Left ventricle myocardium inferior (tissue), 1 donor: ENCODE data around the gene CYTIP. TPM values are rescaled to one million over a fixed set of nuclear protein-coding genes. Genes with fewer than 3 reads are reported as not detected.
"Not testable (repeated sequence)": the region's sequence is repeated elsewhere in the genome, so short reads cannot be mapped to it uniquely, and the experiment has no call there.

Source experiments
- DNase-seq: peaks from one replicate; pipeline ENCODE4 v3.0.0-alpha.2; 2020
- H3K27ac ChIP-seq: fragments of 200-600 bp; replicated peaks from 2 replicates; pipeline ENCODE4 v1.8.0; 2021
- H3K27me3 ChIP-seq: fragments of 200-600 bp; 2 replicates; pipeline ENCODE4 v1.8.0; 2021; ENCODE audit warnings: low read depth
- H3K36me3 ChIP-seq: fragments of 200-600 bp; 2 replicates; pipeline ENCODE4 v1.8.0; 2021
- H3K4me1 ChIP-seq: fragments of 200-600 bp; 2 replicates; pipeline ENCODE4 v1.8.0; 2021
- H3K4me3 ChIP-seq: fragments of 200-600 bp; 2 replicates; pipeline ENCODE4 v1.8.0; 2021; ENCODE audit warnings: mild to moderate bottlenecking, moderate library complexity
- H3K9me3 ChIP-seq: fragments of 200-600 bp; replicated peaks from 2 replicates; pipeline ENCODE4 v1.8.0; 2021
- intact Hi-C: fragments of 100-400 bp; cut with micrococcal nuclease; formaldehyde crosslinking; loops from one replicate; pipeline ENCODE4 v1.11.0; 2022
- total RNA-seq: library from RNA; stranded (reverse); fragmentation: NEBNext Ultra II Directional; extraction: Animal tissue kit (Norgen Biotek cat#: 25700); gene quantifications from one replicate; pipeline ENCODE4 v1.2.1, GENCODE V29; 2021
- TF ChIP-seq, protein P1 (sequence below): fragments of 200-600 bp; IDR thresholded peaks from 2 replicates; pipeline ENCODE4 v1.8.0; 2021; ENCODE audit warnings: antibody characterized with exemption, mild to moderate bottlenecking, borderline replicate concordance
- donor health status: DM: no; HTN: yes; CAD: no; lungs with severe emphysema.

CYTIP gene
- total RNA-seq, 1 donor from 2014 or later: 0.82 TPM

DNA sequence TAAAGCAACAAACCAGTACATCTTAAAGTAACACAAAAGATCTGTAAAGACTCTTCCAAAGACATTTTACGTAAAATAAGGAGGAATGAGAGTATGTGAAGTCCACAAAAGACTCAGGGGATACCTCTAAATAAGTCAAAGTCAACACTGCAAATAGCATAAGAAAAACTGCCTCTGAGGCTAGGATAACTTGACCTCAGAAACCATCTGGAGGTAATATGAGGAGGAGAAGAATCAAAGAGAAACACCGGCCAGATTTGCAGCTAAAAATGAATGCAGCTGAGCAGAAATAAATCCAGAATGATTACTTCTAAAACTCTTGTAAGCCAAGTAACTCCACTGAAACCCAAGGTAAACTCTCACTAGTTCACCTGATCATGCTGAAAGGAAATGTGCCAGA is 66.0 kb downstream of the CYTIP start:
- intact Hi-C loops: no loop called here

DNA sequence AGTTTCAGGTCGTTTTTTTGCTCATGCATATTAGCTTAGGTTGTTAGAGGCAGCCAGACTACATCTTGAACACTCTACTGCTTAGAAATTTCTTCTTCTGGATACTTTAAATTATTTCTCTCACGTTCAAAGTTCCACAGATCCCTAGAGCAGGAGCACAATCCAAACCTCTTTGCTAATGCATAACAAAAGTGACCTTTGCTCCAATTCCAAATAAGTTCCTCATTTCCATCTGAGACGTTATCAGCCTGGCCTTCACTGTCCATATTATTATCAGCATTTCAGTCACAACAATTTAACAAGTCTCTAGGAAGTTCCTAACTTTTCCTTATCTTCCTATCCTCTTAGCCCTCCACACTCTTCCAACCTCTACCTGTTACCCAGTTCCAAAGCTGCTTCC is 67.8 kb downstream of the CYTIP start:
- intact Hi-C loops: no loop called here
- TF ChIP-seq, protein P1, sequence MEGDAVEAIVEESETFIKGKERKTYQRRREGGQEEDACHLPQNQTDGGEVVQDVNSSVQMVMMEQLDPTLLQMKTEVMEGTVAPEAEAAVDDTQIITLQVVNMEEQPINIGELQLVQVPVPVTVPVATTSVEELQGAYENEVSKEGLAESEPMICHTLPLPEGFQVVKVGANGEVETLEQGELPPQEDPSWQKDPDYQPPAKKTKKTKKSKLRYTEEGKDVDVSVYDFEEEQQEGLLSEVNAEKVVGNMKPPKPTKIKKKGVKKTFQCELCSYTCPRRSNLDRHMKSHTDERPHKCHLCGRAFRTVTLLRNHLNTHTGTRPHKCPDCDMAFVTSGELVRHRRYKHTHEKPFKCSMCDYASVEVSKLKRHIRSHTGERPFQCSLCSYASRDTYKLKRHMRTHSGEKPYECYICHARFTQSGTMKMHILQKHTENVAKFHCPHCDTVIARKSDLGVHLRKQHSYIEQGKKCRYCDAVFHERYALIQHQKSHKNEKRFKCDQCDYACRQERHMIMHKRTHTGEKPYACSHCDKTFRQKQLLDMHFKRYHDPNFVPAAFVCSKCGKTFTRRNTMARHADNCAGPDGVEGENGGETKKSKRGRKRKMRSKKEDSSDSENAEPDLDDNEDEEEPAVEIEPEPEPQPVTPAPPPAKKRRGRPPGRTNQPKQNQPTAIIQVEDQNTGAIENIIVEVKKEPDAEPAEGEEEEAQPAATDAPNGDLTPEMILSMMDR: no peak
- no peaks in the 10 kb centered on the region for H3K27me3 ChIP-seq
- no peak overlapping the region for H3K27ac ChIP-seq
- no peak overlapping the region for H3K4me3 ChIP-seq
- H3K9me3 ChIP-seq: peaks cover 22% of the 10 kb centered on the region
- DNase-seq: no peak
- H3K4me1 ChIP-seq: no peaks in the 10 kb centered on the region
- H3K36me3 ChIP-seq: no peaks in the 10 kb centered on the region

More for the DNA sequence above, 66.0 kb downstream of the CYTIP start:
- Histone ChIP-seq H3K4me3 (no peak overlapping the region), H3K9me3 (peaks cover 22% of the 10 kb centered on the region), H3K27ac (no peak overlapping the region), H3K4me1 (no peaks in the 10 kb centered on the region), H3K27me3 (no peaks in the 10 kb centered on the region), H3K36me3 (no peaks in the 10 kb centered on the region)
- TF ChIP-seq, protein P1: no peak
- DNase-seq: no peak

DNA sequence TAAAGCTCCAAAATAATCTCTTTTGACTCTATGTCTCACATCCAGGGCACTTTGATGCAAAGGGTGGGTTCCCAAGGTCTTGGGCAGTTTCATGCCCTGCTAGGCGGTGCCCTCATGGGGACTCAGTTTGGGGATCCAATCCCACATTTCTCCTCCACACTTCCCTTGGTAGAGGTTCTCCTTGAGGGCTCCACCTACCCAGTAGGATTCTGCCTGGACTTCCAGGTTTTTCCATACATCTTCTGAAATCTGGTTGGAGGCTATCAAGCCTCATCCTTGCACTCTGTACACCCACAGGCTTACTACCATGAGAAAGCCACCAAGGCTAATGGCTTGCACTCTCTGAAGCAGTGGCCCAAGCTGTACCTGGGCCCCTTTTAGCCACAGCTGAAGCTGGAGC is 68.5 kb downstream of the CYTIP start:
- no peak for DNase-seq
- no peaks in the 10 kb centered on the region for H3K4me1 ChIP-seq
- H3K4me3 ChIP-seq: no peak overlapping the region
- peaks cover 22% of the 10 kb centered on the region for H3K9me3 ChIP-seq
- H3K27me3 ChIP-seq: no peaks in the 10 kb centered on the region
- intact Hi-C loops: no loop called here
- no peak overlapping the region for H3K27ac ChIP-seq
- TF ChIP-seq, protein P1: no peak
- no peaks in the 10 kb centered on the region for H3K36me3 ChIP-seq

DNA sequence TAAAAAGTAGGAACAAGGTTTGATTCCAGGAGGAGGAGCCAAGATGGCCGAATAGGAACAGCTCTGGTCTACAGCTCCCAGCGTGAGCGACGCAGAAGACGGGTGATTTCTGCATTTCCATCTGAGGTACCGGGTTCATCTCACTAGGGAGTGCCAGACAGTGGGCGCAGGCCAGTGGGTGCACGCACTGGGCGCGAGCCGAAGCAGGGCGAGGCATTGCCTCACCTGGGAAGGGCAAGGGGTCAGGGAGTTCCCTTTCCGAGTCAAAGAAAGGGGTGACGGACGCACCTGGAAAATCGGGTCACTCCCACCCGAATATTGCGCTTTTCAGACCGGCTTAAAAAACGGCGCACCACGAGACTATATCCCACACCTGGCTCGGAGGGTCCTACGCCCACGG is 75.4 kb downstream of the CYTIP start:
- DNase-seq, H3K27ac ChIP-seq, H3K36me3 ChIP-seq, H3K9me3 ChIP-seq, intact Hi-C loops, H3K27me3 ChIP-seq, H3K4me3 ChIP-seq, H3K4me1 ChIP-seq: not testable (repeated sequence)

DNA sequence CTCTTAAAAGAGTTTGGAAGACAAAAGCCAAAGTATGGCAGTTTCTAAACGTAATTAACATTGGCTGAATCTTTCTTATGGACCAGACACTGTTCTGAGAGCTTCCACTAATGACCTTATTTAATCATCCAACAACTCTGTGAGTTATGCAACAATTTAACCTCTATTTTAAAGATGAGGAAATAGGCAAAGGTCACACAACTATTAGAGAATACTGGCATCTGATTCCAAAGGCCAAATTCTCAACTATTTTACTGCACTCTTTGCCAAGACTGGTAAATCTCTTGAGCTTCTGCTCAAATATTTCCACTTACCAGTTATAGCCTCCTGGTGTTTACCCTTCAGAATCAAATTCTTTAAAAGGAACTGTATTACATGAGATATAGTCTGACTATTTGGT is 76.2 kb downstream of the CYTIP start:
- Histone ChIP-seq H3K4me1 (peaks cover 10% of the 10 kb centered on the region), H3K9me3 (no peaks in the 10 kb centered on the region), H3K27ac (no peak overlapping the region), H3K36me3 (no peaks in the 10 kb centered on the region), H3K27me3 (no peaks in the 10 kb centered on the region), H3K4me3 (no peak overlapping the region)
- intact Hi-C loops: no loop called here
- no peak for DNase-seq
- TF ChIP-seq, protein P1: no peak

Other genes with a start within 250 kb of the CYTIP start
- 0.19 TPM for gene GALNT5, start 186.4 kb downstream of the CYTIP start, total RNA-seq
- gene ERMN, start 118.3 kb downstream of the CYTIP start, total RNA-seq: not detected
- 0.36 TPM for gene ACVR1C, start 184.8 kb upstream of the CYTIP start, total RNA-seq